Stimulated activated naive CD4-positive, alpha-beta T cell (primary cell): ENCODE results near the gene RASSF4.
A peak's percentile ranks its signal among the peaks of the same experiment; 100 is the strongest.

Source experiments
- DNase-seq, 6 experiments: peaks; one replicate each; lab custom pipeline; 2025; lab: John Stamatoyannopoulos, UW

Gene RASSF4

GRCh38 chr10:44988957-44989585 is 29.5 kb downstream of the RASSF4 start:
- no peak for DNase-seq

- no peak for DNase-seq
These were observed 30.1 kb downstream of the RASSF4 start for GRCh38 chr10:44989597-44990301.

GRCh38 chr10:44990302-44990655 is 30.7 kb downstream of the RASSF4 start:
- no peak for DNase-seq

GRCh38 chr10:44990965-44991364 is 31.4 kb downstream of the RASSF4 start:
- no peak for DNase-seq

- DNase-seq = no peak
These were observed 32.0 kb downstream of the RASSF4 start for GRCh38 chr10:44991571-44991970.

GRCh38 chr10:44992070-44992731 is 32.6 kb downstream of the RASSF4 start:
- no peak for DNase-seq

- DNase-seq = no peak
These were observed 33.2 kb downstream of the RASSF4 start for GRCh38 chr10:44992732-44993225.

GRCh38 chr10:44993226-44993921 is 33.8 kb downstream of the RASSF4 start:
- no peak for DNase-seq

GRCh38 chr10:44993922-44994751 is 34.5 kb downstream of the RASSF4 start:
- no peak for DNase-seq

- DNase-seq = no peak
These were observed 35.3 kb downstream of the RASSF4 start for GRCh38 chr10:44994752-44995530.

- DNase-seq = no peak
These were observed 35.9 kb downstream of the RASSF4 start for GRCh38 chr10:44995581-44995913.

- DNase-seq = no peak
These were observed 36.5 kb downstream of the RASSF4 start for GRCh38 chr10:44995914-44996669.

GRCh38 chr10:44997105-44997748 is 37.6 kb downstream of the RASSF4 start:
- no peak for DNase-seq

- DNase-seq = no peak
These were observed 38.6 kb downstream of the RASSF4 start for GRCh38 chr10:44998146-44998631.

- DNase-seq = peak in 1 of 6 experiments; percentile 17
These were observed 40.6 kb downstream of the RASSF4 start for GRCh38 chr10:45000138-45000751.

GRCh38 chr10:45000752-45001380 is 41.3 kb downstream of the RASSF4 start, which contains the start of gene ZNF22:
Gene ZNF22, plus strand, starts transcription at chr10:45000923. Its CDS starts 2,446 bp downstream, at chr10:45003369.
- DNase-seq = peak; percentile 37 to 70 (median 50)

GRCh38 chr10:45001381-45002148 is 42.0 kb downstream of the RASSF4 start:
- peak in 5 of 6 experiments; percentile 21 to 70 (median 22) for DNase-seq
